Neural cell (in vitro differentiated cells): ENCODE data around the gene PER1. TPM values are rescaled to one million over a fixed set of nuclear protein-coding genes. Genes with fewer than 3 reads are reported as not detected.

Source experiments
- H2AFZ ChIP-seq: fragments of 200-600, 300-800 bp; sonication (generic), shearing (Covaris generic); 2 replicates; pipeline ENCODE4 v1.6.0; 2014; ENCODE audit warnings: low read depth, mild to moderate bottlenecking, antibody characterized with exemption, low read length, moderate library complexity
- H3F3A ChIP-seq: fragments of 200-600 bp; shearing (Covaris generic); 2 replicates; pipeline ENCODE4 v1.6.1; 2016; ENCODE audit warnings: mild to moderate bottlenecking, moderate library complexity, mixed read lengths, antibody characterized with exemption, low read length; ENCODE audit not compliant: insufficient read depth, poor library complexity, severe bottlenecking
- H3K27ac ChIP-seq: fragments of 200-600, 300-800 bp; sonication (generic), shearing (Covaris generic); 2 replicates; pipeline ENCODE4 v1.5.1; 2014; ENCODE audit warnings: mild to moderate bottlenecking, low read length, moderate library complexity
- H3K27me3 ChIP-seq: fragments of 300-800, 200-600 bp; sonication (generic), shearing (Covaris generic); 2 replicates; pipeline ENCODE4 v1.6.0; 2014; ENCODE audit warnings: mild to moderate bottlenecking, low read depth, low read length, moderate library complexity; ENCODE audit not compliant: insufficient read depth
- H3K36me3 ChIP-seq: fragments of 300-800, 200-600 bp; sonication (generic), shearing (Covaris generic); 2 replicates; pipeline ENCODE4 v1.5.1; 2014; ENCODE audit warnings: mild to moderate bottlenecking, antibody characterized with exemption, low read length, moderate library complexity; ENCODE audit not compliant: insufficient read depth
- H3K4me2 ChIP-seq: fragments of 300-800, 200-600 bp; sonication (generic), shearing (Covaris generic); 2 replicates; pipeline ENCODE4 v1.6.0; 2014; ENCODE audit warnings: mild to moderate bottlenecking, low read length
- H3K4me3 ChIP-seq: fragments of 300-800, 200-600 bp; sonication (generic), shearing (Covaris generic); 2 replicates; pipeline ENCODE4 v1.5.1; 2014; ENCODE audit warnings: mild to moderate bottlenecking, low read length, moderate library complexity
- H3K79me2 ChIP-seq: fragments of 200-600 bp; shearing (Covaris generic); replicated peaks from 2 replicates; pipeline ENCODE4 v1.6.0; 2014; ENCODE audit warnings: mild to moderate bottlenecking, low read length, moderate library complexity; ENCODE audit not compliant: insufficient read depth
- H3K9ac ChIP-seq: fragments of 300-800, 200-600 bp; sonication (generic), shearing (Covaris generic); 2 replicates; pipeline ENCODE4 v1.6.1; 2016; ENCODE audit warnings: mild to moderate bottlenecking, low read length, mixed read lengths
- H3K9me2 ChIP-seq: fragments of 200-600 bp; shearing (Covaris generic); 2 replicates; pipeline ENCODE4 v1.6.1; 2016; ENCODE audit warnings: mild to moderate bottlenecking, low read length, mixed read lengths; ENCODE audit not compliant: insufficient read depth
- H3K9me3 ChIP-seq: fragments of 200-600, 300-800 bp; sonication (generic), shearing (Covaris generic); 2 replicates; pipeline ENCODE4 v1.6.1; 2016; ENCODE audit warnings: mild to moderate bottlenecking, mixed run types, low read length, moderate library complexity, mixed read lengths
- H4K20me1 ChIP-seq: fragments of 200-600 bp; shearing (Covaris generic); 2 replicates; pipeline ENCODE4 v1.6.1; 2016; ENCODE audit warnings: mild to moderate bottlenecking, mixed run types; ENCODE audit not compliant: insufficient read depth
- EP300 ChIP-seq: fragments of 450-650 bp; conservative IDR thresholded peaks from 2 replicates; pipeline ENCODE4 v1.6.1; 2014; ENCODE audit warnings: antibody characterized with exemption, mild to moderate bottlenecking, moderate library complexity; ENCODE audit not compliant: poor library complexity, severe bottlenecking
- EZH2 ChIP-seq: fragments of 200-600, 300-800 bp; shearing (Covaris generic), sonication (generic); IDR thresholded peaks from 2 replicates; pipeline ENCODE4 v1.6.1; 2014; ENCODE audit warnings: antibody characterized with exemption, low read length, borderline replicate concordance, mild to moderate bottlenecking; ENCODE audit not compliant: insufficient read depth, poor library complexity, severe bottlenecking
- MXI1 ChIP-seq: fragments of 450-650 bp; conservative IDR thresholded peaks from 2 replicates; pipeline ENCODE4 v1.6.1; 2014; ENCODE audit warnings: antibody characterized with exemption, mild to moderate bottlenecking; ENCODE audit not compliant: poor library complexity, severe bottlenecking
- POLR2AphosphoS5 ChIP-seq: IDR thresholded peaks from 2 replicates; pipeline ENCODE4 v1.6.1; 2012
- RAD21 ChIP-seq: fragments of 450-650 bp; conservative IDR thresholded peaks from 2 replicates; pipeline ENCODE4 v1.6.1; 2014; ENCODE audit warnings: antibody characterized with exemption, mild to moderate bottlenecking, moderate library complexity
- SMC3 ChIP-seq: fragments of 450-650 bp; conservative IDR thresholded peaks from 2 replicates; pipeline ENCODE4 v1.6.1; 2014; ENCODE audit warnings: antibody characterized with exemption, mild to moderate bottlenecking, moderate library complexity; ENCODE audit not compliant: poor library complexity
- TAF1 ChIP-seq: IDR thresholded peaks from 2 replicates; pipeline ENCODE4 v1.6.1; 2012; ENCODE audit warnings: low read depth
- polyA plus RNA-seq: library from polyadenylated mRNA; depleted of rRNA; stranded (reverse); fragments of >200 nt; gene quantifications from 2 replicates; pipeline ENCODE4 v1.2.3, GENCODE V29; 2014
- TF ChIP-seq, protein P1 (sequence below): IDR thresholded peaks from 2 replicates; pipeline ENCODE4 v1.6.1; 2012; ENCODE audit warnings: borderline replicate concordance
- TF ChIP-seq, protein P2 (sequence below): fragments of 450-650 bp; IDR thresholded peaks from 2 replicates; pipeline ENCODE4 v1.5.1; 2014; ENCODE audit warnings: antibody characterized with exemption, mild to moderate bottlenecking, moderate library complexity; ENCODE audit not compliant: poor library complexity, severe bottlenecking

The PER1 gene
- polyA plus RNA-seq, 1 donor from 2014 or later, result 1.9 TPM

GRCh38 chr17:8121681-8122421 is 30.4 kb downstream of the PER1 start:
- H3K27me3 ChIP-seq, result peaks cover 51% of the 10 kb centered on the region
- H3K4me3 ChIP-seq, result peak overlapping the region; percentile 88
- peaks cover 12% of the 10 kb centered on the region for H3F3A ChIP-seq
- peak overlapping the region; percentile 87 for H3K4me2 ChIP-seq
- peaks cover 6% of the 10 kb centered on the region for H4K20me1 ChIP-seq
- H3K79me2 ChIP-seq, result no peaks in the 10 kb centered on the region
- H2AFZ ChIP-seq, result no peak overlapping the region
- no peak overlapping the region for H3K27ac ChIP-seq
- TF ChIP-seq EZH2, result no peak
- TF ChIP-seq, protein P1, sequence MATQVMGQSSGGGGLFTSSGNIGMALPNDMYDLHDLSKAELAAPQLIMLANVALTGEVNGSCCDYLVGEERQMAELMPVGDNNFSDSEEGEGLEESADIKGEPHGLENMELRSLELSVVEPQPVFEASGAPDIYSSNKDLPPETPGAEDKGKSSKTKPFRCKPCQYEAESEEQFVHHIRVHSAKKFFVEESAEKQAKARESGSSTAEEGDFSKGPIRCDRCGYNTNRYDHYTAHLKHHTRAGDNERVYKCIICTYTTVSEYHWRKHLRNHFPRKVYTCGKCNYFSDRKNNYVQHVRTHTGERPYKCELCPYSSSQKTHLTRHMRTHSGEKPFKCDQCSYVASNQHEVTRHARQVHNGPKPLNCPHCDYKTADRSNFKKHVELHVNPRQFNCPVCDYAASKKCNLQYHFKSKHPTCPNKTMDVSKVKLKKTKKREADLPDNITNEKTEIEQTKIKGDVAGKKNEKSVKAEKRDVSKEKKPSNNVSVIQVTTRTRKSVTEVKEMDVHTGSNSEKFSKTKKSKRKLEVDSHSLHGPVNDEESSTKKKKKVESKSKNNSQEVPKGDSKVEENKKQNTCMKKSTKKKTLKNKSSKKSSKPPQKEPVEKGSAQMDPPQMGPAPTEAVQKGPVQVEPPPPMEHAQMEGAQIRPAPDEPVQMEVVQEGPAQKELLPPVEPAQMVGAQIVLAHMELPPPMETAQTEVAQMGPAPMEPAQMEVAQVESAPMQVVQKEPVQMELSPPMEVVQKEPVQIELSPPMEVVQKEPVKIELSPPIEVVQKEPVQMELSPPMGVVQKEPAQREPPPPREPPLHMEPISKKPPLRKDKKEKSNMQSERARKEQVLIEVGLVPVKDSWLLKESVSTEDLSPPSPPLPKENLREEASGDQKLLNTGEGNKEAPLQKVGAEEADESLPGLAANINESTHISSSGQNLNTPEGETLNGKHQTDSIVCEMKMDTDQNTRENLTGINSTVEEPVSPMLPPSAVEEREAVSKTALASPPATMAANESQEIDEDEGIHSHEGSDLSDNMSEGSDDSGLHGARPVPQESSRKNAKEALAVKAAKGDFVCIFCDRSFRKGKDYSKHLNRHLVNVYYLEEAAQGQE, result no peak
- no peak for TF ChIP-seq MXI1
- TF ChIP-seq SMC3, result peak; percentile 40
- TF ChIP-seq RAD21, result peak; percentile 62
- no peak for TF ChIP-seq EP300
- TF ChIP-seq POLR2AphosphoS5, result no peak
- TF ChIP-seq, protein P2, sequence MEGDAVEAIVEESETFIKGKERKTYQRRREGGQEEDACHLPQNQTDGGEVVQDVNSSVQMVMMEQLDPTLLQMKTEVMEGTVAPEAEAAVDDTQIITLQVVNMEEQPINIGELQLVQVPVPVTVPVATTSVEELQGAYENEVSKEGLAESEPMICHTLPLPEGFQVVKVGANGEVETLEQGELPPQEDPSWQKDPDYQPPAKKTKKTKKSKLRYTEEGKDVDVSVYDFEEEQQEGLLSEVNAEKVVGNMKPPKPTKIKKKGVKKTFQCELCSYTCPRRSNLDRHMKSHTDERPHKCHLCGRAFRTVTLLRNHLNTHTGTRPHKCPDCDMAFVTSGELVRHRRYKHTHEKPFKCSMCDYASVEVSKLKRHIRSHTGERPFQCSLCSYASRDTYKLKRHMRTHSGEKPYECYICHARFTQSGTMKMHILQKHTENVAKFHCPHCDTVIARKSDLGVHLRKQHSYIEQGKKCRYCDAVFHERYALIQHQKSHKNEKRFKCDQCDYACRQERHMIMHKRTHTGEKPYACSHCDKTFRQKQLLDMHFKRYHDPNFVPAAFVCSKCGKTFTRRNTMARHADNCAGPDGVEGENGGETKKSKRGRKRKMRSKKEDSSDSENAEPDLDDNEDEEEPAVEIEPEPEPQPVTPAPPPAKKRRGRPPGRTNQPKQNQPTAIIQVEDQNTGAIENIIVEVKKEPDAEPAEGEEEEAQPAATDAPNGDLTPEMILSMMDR, result peak; percentile 69
- TF ChIP-seq TAF1, result no peak
- no peaks in the 10 kb centered on the region for H3K36me3 ChIP-seq
- H3K9me2 ChIP-seq, result no peaks in the 10 kb centered on the region
- no peaks in the 10 kb centered on the region for H3K9me3 ChIP-seq
- peak overlapping the region; percentile 61 for H3K9ac ChIP-seq

DNA sequence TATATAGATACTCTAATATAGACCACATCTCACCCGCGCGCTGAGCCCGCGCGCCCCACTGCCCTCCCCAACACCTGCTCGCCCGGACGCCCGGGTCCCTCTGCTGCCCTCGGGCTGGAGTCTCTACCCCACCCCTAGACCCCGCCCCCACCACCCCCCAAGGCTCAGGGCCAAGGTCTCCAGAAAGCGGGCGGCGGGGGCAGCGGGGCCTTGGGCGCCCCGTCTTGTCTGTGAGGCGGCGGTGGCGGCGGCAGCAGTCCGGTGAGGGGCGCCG is 30.9 kb downstream of the PER1 start:
- H4K20me1 ChIP-seq, result peaks cover 6% of the 10 kb centered on the region
- no peak overlapping the region for H3K4me2 ChIP-seq

More for the DNA sequence above, 30.9 kb downstream of the PER1 start:
- Histone ChIP-seq H3K79me2 (no peaks in the 10 kb centered on the region), H3F3A (peaks cover 12% of the 10 kb centered on the region), H3K36me3 (no peaks in the 10 kb centered on the region), H3K4me3 (peak overlapping the region; percentile 88), H2AFZ (no peak overlapping the region), H3K9ac (peak overlapping the region; percentile 61), H3K9me3 (no peaks in the 10 kb centered on the region), H3K27me3 (peaks cover 56% of the 10 kb centered on the region), H3K9me2 (no peaks in the 10 kb centered on the region), H3K27ac (no peak overlapping the region)
- TF ChIP-seq POLR2AphosphoS5 (no peak), RAD21 (no peak), TAF1 (no peak), EP300 (no peak), SMC3 (no peak), EZH2 (no peak), MXI1 (no peak)
- TF ChIP-seq, protein P1, result no peak
- TF ChIP-seq, protein P2, result no peak
